Adrenal gland (tissue), 5 donors: ENCODE results near the gene ZNF530.

Experiments used
- POLR2A ChIP-seq, 2 donors: fragments of 450-650 bp; IDR thresholded peaks; one replicate each; pipeline ENCODE4 v1.6.1; 2017; ENCODE audit warnings: antibody characterized with exemption in 2 of 2, mild to moderate bottlenecking in 2 of 2, moderate library complexity in 1 of 2
- TF ChIP-seq, protein P1 (sequence below), 6 experiments: fragments of 450-650 bp in 4 of 6; fragments of 200-600 bp in 2 of 6; sonication (generic) in 1 of 6; IDR thresholded peaks; 1 replicate in 5 of 6; 2 replicates in 1 of 6; pipeline versions ENCODE4 v1.5.1 to v1.8.0; 2016 to 2021; ENCODE audit warnings: antibody characterized with exemption in 6 of 6, mild to moderate bottlenecking in 2 of 6, moderate library complexity in 1 of 6
- donor health status: DM: no; HTN: no; CAD: no.

DNA sequence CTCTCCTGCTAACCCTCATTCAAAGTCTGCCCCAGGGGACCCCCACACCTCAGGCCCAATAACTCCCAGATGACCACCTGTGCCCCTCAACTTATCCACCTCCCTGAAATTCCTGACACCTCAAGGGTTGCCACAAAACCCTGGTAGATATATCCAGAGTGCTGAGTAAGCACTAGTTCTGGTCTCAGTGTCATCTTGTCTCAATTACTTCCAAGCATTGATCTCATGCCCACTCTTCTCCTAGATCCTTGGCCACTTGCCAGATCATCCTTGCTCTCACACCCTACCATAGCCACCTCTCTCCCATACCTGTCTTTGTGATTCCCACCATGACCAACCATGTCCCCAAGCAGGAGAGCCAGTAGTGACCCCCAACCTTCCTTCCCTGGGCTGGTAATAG lies 23.0 kb upstream of the ZNF530 start:
- TF ChIP-seq, protein P1, sequence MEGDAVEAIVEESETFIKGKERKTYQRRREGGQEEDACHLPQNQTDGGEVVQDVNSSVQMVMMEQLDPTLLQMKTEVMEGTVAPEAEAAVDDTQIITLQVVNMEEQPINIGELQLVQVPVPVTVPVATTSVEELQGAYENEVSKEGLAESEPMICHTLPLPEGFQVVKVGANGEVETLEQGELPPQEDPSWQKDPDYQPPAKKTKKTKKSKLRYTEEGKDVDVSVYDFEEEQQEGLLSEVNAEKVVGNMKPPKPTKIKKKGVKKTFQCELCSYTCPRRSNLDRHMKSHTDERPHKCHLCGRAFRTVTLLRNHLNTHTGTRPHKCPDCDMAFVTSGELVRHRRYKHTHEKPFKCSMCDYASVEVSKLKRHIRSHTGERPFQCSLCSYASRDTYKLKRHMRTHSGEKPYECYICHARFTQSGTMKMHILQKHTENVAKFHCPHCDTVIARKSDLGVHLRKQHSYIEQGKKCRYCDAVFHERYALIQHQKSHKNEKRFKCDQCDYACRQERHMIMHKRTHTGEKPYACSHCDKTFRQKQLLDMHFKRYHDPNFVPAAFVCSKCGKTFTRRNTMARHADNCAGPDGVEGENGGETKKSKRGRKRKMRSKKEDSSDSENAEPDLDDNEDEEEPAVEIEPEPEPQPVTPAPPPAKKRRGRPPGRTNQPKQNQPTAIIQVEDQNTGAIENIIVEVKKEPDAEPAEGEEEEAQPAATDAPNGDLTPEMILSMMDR (IDR thresholded peaks at IDR 0.05): no peak
- TF ChIP-seq POLR2A (IDR thresholded peaks at IDR 0.05): no peak
